ENCODE results near the gene ATOSB. TPM values are rescaled to one million over a fixed set of nuclear protein-coding genes. Genes with fewer than 3 reads are reported as not detected.

The ATOSB gene, protein sequence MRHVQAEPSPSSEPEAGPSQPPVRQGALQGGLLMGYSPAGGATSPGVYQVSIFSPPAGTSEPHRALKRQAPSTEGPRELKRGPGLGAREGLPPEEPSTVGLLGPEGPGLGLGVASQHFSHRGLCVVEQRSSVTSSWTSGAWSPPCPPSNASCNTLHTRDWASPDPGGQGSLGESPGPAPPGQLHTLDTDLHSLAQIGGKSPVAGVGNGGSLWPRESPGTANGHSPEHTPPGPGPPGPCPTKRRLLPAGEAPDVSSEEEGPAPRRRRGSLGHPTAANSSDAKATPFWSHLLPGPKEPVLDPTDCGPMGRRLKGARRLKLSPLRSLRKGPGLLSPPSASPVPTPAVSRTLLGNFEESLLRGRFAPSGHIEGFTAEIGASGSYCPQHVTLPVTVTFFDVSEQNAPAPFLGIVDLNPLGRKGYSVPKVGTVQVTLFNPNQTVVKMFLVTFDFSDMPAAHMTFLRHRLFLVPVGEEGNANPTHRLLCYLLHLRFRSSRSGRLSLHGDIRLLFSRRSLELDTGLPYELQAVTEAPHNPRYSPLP
- total RNA-seq (7.2 TPM), polyA plus RNA-seq (1 to 10 TPM; 2.1 to 5.1 (median 3.5) TPM)

DNA sequence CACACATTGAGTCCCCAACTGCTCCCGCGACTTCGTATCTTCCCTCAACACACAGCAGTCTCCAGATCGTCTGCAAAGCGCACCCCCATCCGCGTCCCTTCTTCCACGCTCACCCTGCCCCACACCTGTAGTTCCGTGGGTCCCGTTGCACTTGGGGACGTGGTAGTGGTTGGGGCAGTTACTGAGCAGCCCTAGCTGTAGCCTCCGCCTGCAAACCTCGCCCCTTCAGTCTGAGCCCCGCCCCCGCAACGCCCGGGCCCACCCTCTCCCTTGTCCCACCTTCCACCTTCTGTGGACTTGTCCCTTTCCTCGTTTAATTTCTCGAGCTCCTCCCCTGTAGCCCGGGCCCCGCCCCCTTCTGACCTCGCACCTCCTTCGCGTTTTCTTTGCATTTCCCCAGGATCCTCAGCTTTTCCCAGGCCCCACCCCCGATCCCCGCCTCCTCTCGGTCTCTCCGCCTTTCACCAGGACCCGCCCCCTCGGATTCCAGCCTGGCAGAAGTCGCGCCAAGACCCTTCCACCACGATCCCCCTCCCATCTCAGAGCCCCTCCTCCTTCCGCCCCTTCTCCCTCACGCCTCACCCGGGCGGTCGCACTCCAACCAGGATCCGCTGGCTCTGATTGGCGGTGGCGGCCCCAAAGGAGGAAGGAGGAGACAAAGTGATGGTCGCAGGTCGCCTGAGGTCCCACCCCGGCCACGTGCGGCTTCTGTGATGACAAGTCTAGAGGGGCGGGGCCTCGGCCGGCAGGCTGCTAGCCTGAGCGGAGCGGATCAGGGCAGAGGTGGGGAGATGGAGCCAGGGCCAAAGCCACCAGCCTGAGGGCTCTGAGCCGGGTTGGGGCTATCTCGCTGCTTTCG is at the start of gene ATOSB:
Gene ATOSB, minus strand, starts transcription at position 183 of the 859 bp plus-strand sequence. CDS start 7,588 bp downstream, outside the sequence.
- ATAC-seq (ENCODE audit: low read depth in 2 of 2): peak; percentile 64 to 68
- H3K9me3 ChIP-seq (ENCODE audit: control insufficient read depth in 2 of 2, low read length in 2 of 2): no peaks in the 10 kb centered on the region
- DNase-seq: peak; percentile 89 to 97 (median 94)
- peak within 1 kb of the TSS; percentile 85 for H3K4me3 ChIP-seq (ENCODE audit: low read depth, low read length)
- no peaks in the 10 kb centered on the region for H3K9me3 Mint-ChIP-seq
- H3K27ac Mint-ChIP-seq: peak within 1 kb of the TSS; percentile 89 to 97 (median 93)
- peak within 1 kb of the TSS; percentile 92 for H3K27ac ChIP-seq (ENCODE audit: insufficient read depth, low read length, poor library complexity, severe bottlenecking)
- H3K27me3 Mint-ChIP-seq: peaks cover 12% of the 10 kb centered on the region
- H3K4me3 Mint-ChIP-seq: peak within 1 kb of the TSS; percentile 92 to 98 (median 96)
- H3K4me1 Mint-ChIP-seq: peaks cover 5 to 58% (median 45%) of the 10 kb centered on the region in 4 donors
- no peaks in the 10 kb centered on the region for H3K36me3 ChIP-seq (ENCODE audit: control insufficient read depth, insufficient read depth, low read length)
- no peaks in the 10 kb centered on the region for H3K36me3 Mint-ChIP-seq
- H3K4me1 ChIP-seq (ENCODE audit: control insufficient read depth, insufficient read depth, low read length, poor library complexity, severe bottlenecking): peaks cover 45% of the 10 kb centered on the region
- no peaks in the 10 kb centered on the region for H3K27me3 ChIP-seq (ENCODE audit: control insufficient read depth, insufficient read depth, low read length)

DNA sequence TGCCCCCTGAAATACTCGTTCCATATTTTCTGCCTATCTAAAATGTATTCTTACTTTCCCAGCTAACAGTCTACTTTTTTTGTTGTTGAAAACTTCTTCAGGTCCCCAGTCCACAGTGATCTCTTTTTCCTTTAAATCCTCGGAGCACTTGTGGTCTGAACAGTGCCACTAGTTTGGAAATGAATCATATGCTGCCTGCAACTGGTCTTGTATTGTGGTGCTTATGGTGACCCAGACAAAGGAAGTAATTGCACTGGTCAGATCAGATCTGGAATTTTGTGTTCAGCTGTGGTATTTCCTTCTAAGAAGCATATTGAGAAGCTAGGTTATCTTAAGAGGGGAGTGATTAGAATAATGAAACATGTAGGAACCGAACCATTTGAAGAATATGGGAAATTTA is 49.0 kb upstream of the ATOSB start:
- DNase-seq (no peak), ATAC-seq (ENCODE audit: low read depth in 2 of 2) (no peak)
- Histone ChIP-seq H3K4me1 (ENCODE audit: control insufficient read depth, insufficient read depth, low read length, poor library complexity, severe bottlenecking) (peaks cover 10% of the 10 kb centered on the region), H3K27ac (ENCODE audit: insufficient read depth, low read length, poor library complexity, severe bottlenecking) (no peak overlapping the region), H3K9me3 (ENCODE audit: control insufficient read depth in 2 of 2, low read length in 2 of 2) (no peaks in the 10 kb centered on the region), H3K4me3 (ENCODE audit: low read depth, low read length) (no peak overlapping the region), H3K36me3 (ENCODE audit: control insufficient read depth, insufficient read depth, low read length) (no peaks in the 10 kb centered on the region), H3K27me3 (ENCODE audit: control insufficient read depth, insufficient read depth, low read length) (peaks cover 21% of the 10 kb centered on the region)
- no peaks in the 10 kb centered on the region for H3K36me3 Mint-ChIP-seq
- H3K4me1 Mint-ChIP-seq: peaks cover 0 to 14% (median 6%) of the 10 kb centered on the region in 4 donors
- H3K27me3 Mint-ChIP-seq: peaks cover 19% of the 10 kb centered on the region
- peaks cover 0 to 2% (median 0%) of the 10 kb centered on the region in 7 donors for H3K9me3 Mint-ChIP-seq
- H3K4me3 Mint-ChIP-seq: peak overlapping the region in 1 of 4 donors; percentile 0
- H3K27ac Mint-ChIP-seq: no peak overlapping the region

DNA sequence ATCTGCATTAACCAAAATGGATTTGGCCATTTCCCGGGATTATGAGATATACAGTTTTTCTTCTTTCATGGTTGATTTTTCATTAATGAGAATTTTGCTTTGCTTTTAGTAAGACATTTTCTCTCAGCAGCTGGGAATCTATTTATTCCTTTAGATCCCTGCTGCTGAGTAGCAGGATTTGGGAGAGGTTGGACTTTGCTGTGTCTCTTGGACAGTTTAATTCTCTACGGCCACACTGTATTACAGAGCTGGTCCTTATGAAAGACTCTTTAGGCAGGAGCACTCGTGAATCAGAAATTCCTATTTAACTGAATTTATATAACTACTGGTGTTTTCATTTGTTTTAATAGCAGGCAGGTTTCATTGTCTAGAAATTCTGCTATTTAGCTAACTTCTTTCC is 47.8 kb upstream of the ATOSB start:
- ATAC-seq (ENCODE audit: low read depth in 2 of 2) (no peak), DNase-seq (no peak)
- Mint-ChIP-seq H3K9me3 (peaks cover 0 to 2% (median 0%) of the 10 kb centered on the region in 7 donors), H3K36me3 (no peaks in the 10 kb centered on the region), H3K27ac (no peak overlapping the region), H3K4me1 (peaks cover 0 to 18% (median 8%) of the 10 kb centered on the region in 4 donors), H3K4me3 (peak overlapping the region in 2 of 4 donors; percentile 0 to 84), H3K27me3 (peaks cover 20% of the 10 kb centered on the region)
- H3K27ac ChIP-seq (ENCODE audit: insufficient read depth, low read length, poor library complexity, severe bottlenecking): no peak overlapping the region
- H3K9me3 ChIP-seq (ENCODE audit: control insufficient read depth in 2 of 2, low read length in 2 of 2): no peaks in the 10 kb centered on the region
- H3K27me3 ChIP-seq (ENCODE audit: control insufficient read depth, insufficient read depth, low read length): peaks cover 19% of the 10 kb centered on the region
- no peaks in the 10 kb centered on the region for H3K36me3 ChIP-seq (ENCODE audit: control insufficient read depth, insufficient read depth, low read length)
- H3K4me3 ChIP-seq (ENCODE audit: low read depth, low read length): no peak overlapping the region
- peaks cover 10% of the 10 kb centered on the region for H3K4me1 ChIP-seq (ENCODE audit: control insufficient read depth, insufficient read depth, low read length, poor library complexity, severe bottlenecking)

DNA sequence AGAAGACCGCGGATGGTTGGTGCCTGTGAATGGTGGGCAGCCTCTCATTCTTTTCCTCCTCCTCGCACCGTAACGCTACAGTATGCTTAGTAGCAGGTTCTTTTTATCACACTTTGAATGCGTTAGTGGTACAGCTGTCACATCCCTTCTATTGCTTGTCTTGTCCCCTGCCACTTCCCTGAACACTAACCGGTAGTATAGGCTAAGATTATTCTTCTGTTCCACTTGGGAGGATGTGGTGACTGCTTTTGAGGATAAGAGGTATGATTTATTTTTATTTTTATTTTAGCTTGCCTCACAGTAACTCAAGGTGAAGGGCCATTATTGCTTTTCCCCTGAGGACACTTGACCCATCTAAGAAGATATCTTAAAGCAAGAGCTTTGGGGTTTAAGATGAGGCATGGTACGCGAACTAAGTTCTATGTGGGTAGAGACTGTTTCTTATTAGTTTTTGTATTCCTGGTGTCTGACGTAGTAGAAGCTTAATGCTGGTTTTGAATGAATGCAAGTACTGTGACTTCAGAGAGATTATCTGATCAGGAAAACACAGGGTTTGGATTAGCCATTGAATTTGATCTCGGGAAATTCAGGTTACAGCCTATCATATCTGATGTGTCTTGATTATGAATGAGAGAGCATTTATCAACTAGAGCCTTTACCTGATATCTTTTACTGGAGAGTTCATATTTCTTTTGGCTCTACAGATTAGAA is 47.1 kb upstream of the ATOSB start:
- H3K9me3 ChIP-seq (ENCODE audit: control insufficient read depth in 2 of 2, low read length in 2 of 2): no peaks in the 10 kb centered on the region
- ATAC-seq (ENCODE audit: low read depth in 2 of 2) (peak; percentile 25 to 26), DNase-seq (peak in 2 of 3 donors; percentile 1 to 11)
- H3K4me3 Mint-ChIP-seq: peak overlapping the region; percentile 53 to 93 (median 88)
- peaks cover 20% of the 10 kb centered on the region for H3K27me3 Mint-ChIP-seq
- no peak overlapping the region for H3K27ac ChIP-seq (ENCODE audit: insufficient read depth, low read length, poor library complexity, severe bottlenecking)
- H3K36me3 Mint-ChIP-seq: no peaks in the 10 kb centered on the region
- H3K4me1 ChIP-seq (ENCODE audit: control insufficient read depth, insufficient read depth, low read length, poor library complexity, severe bottlenecking): peaks cover 10% of the 10 kb centered on the region
- peaks cover 0 to 2% (median 0%) of the 10 kb centered on the region in 7 donors for H3K9me3 Mint-ChIP-seq
- no peaks in the 10 kb centered on the region for H3K36me3 ChIP-seq (ENCODE audit: control insufficient read depth, insufficient read depth, low read length)
- peak overlapping the region; percentile 68 for H3K4me3 ChIP-seq (ENCODE audit: low read depth, low read length)
- peaks cover 0 to 18% (median 9%) of the 10 kb centered on the region in 4 donors for H3K4me1 Mint-ChIP-seq
- peak overlapping the region in 2 of 3 donors; percentile 77 to 87 for H3K27ac Mint-ChIP-seq
- peaks cover 19% of the 10 kb centered on the region for H3K27me3 ChIP-seq (ENCODE audit: control insufficient read depth, insufficient read depth, low read length)

DNA sequence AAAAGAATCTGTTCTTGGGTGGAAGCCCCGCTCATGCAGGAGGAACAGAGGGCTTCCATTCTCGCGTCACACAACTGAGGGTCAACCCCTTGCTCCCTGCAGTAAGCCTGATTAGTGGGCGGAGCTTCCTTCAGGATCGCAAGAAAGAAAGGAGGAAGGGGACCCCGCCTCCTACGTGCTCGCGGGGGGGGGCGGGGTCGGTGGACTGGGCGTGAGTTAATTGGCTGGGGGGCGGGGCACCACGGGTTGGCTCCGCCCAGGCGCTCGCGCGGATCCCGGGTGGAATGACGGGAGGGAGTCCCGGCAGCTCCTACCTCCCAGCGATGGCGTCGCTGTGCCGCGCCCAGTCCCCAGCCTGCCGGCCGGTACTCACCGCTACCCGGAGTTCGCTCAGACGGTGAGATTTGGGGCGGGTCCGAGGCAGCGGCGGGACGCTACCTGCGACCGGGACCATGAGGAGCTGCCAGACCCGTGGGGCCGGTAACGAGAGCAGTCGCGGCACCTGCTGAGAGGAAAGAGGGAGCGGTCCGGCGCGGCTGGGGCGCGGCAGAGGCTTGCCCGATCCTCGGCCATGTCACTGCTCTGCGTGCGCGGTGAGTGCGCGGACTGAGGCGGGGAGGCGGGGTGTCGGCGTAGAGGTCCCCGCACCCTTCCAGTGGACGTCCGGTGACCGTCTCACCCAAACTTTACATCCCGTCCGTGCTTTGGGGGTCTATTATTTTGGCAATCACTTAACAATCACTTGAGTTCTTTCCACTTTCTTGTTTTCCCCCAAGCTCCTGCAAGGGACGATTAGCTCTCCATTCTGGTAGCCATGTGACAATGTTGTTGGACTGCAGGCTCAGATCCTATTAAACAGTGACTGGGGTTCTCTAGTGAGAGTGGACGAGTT is 46.3 kb upstream of the ATOSB start, which contains the start of gene UNC13B:
Gene UNC13B, plus strand, starts transcription at position 297 of the 892 bp plus-strand sequence. Its CDS starts 275 bp downstream, at position 572.
- peaks cover 0 to 18% (median 9%) of the 10 kb centered on the region in 4 donors for H3K4me1 Mint-ChIP-seq
- DNase-seq (peak; percentile 53 to 81 (median 65)), ATAC-seq (ENCODE audit: low read depth in 2 of 2) (peak; percentile 70 to 76)
- H3K27me3 ChIP-seq (ENCODE audit: control insufficient read depth, insufficient read depth, low read length): peaks cover 19% of the 10 kb centered on the region
- peak within 1 kb of the TSS in 2 of 3 donors; percentile 77 to 87 for H3K27ac Mint-ChIP-seq
- peaks cover 0 to 2% (median 0%) of the 10 kb centered on the region in 7 donors for H3K9me3 Mint-ChIP-seq
- peaks cover 10% of the 10 kb centered on the region for H3K4me1 ChIP-seq (ENCODE audit: control insufficient read depth, insufficient read depth, low read length, poor library complexity, severe bottlenecking)
- no peaks in the 10 kb centered on the region for H3K36me3 ChIP-seq (ENCODE audit: control insufficient read depth, insufficient read depth, low read length)
- no peaks in the 10 kb centered on the region for H3K9me3 ChIP-seq (ENCODE audit: control insufficient read depth in 2 of 2, low read length in 2 of 2)
- H3K4me3 ChIP-seq (ENCODE audit: low read depth, low read length): peak within 1 kb of the TSS; percentile 72
- H3K36me3 Mint-ChIP-seq: no peaks in the 10 kb centered on the region
- peaks cover 20% of the 10 kb centered on the region for H3K27me3 Mint-ChIP-seq
- H3K27ac ChIP-seq (ENCODE audit: insufficient read depth, low read length, poor library complexity, severe bottlenecking): no peak within 1 kb of the TSS
- H3K4me3 Mint-ChIP-seq: peak within 1 kb of the TSS; percentile 84 to 93 (median 88)

DNA sequence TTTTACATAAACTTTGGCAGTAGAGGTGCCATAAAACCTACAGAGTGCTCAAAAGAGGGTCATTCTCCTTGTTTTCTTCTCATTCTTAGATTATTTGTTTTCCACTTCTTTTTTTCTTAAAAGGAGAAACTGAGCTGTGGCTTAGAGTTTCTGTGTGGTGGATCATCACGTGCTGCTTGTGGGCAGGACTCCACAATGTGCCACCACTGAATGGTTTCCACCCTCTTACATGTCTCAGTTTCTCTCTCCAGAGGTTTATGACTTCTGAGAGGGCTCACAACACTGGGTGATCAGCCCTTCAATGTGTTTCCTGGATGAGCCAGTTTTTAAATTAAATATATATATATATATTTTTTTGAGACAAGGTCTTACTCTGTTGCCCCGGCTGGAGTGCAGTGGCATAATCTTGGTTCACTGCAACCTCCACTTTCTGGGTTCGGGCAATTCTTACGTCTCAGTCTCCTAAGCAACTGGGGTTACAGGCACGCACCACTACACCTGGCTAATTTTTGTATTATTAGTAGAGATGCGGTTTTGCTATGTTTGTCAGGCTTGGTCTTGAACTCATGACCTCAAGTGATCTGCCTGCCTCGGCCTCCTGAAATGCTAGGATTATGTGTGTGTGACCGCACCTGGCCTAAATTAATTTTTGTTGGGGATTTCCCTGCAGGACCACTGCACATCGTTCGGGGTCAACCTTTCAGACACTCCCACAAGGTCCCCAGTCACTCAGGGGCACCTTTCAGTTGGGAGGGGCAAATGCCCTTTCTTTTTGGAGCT is 43.0 kb upstream of the ATOSB start:
- Histone ChIP-seq H3K27ac (ENCODE audit: insufficient read depth, low read length, poor library complexity, severe bottlenecking) (no peak overlapping the region), H3K4me1 (ENCODE audit: control insufficient read depth, insufficient read depth, low read length, poor library complexity, severe bottlenecking) (peaks cover 10% of the 10 kb centered on the region), H3K36me3 (ENCODE audit: control insufficient read depth, insufficient read depth, low read length) (no peaks in the 10 kb centered on the region), H3K4me3 (ENCODE audit: low read depth, low read length) (no peak overlapping the region), H3K27me3 (ENCODE audit: control insufficient read depth, insufficient read depth, low read length) (peaks cover 15% of the 10 kb centered on the region), H3K9me3 (ENCODE audit: control insufficient read depth in 2 of 2, low read length in 2 of 2) (no peaks in the 10 kb centered on the region)
- Mint-ChIP-seq H3K9me3 (peaks cover 0 to 2% (median 0%) of the 10 kb centered on the region in 7 donors), H3K36me3 (no peaks in the 10 kb centered on the region), H3K4me1 (peaks cover 0 to 18% (median 9%) of the 10 kb centered on the region in 4 donors), H3K27ac (no peak overlapping the region), H3K4me3 (peak overlapping the region in 1 of 4 donors; percentile 35), H3K27me3 (peaks cover 16% of the 10 kb centered on the region)
- DNase-seq: no peak
- no peak for ATAC-seq (ENCODE audit: low read depth in 2 of 2)

Measured in CD4-positive, CD25-positive, alpha-beta regulatory T cell (primary cell).